Bone marrow (tissue), 2 donors: ENCODE data around the gene KCNIP2.

Experiments used
- DNase-seq, 2 donors: peaks; one replicate each; lab custom pipeline; 2025; lab: John Stamatoyannopoulos, UW

The KCNIP2 gene

DNA sequence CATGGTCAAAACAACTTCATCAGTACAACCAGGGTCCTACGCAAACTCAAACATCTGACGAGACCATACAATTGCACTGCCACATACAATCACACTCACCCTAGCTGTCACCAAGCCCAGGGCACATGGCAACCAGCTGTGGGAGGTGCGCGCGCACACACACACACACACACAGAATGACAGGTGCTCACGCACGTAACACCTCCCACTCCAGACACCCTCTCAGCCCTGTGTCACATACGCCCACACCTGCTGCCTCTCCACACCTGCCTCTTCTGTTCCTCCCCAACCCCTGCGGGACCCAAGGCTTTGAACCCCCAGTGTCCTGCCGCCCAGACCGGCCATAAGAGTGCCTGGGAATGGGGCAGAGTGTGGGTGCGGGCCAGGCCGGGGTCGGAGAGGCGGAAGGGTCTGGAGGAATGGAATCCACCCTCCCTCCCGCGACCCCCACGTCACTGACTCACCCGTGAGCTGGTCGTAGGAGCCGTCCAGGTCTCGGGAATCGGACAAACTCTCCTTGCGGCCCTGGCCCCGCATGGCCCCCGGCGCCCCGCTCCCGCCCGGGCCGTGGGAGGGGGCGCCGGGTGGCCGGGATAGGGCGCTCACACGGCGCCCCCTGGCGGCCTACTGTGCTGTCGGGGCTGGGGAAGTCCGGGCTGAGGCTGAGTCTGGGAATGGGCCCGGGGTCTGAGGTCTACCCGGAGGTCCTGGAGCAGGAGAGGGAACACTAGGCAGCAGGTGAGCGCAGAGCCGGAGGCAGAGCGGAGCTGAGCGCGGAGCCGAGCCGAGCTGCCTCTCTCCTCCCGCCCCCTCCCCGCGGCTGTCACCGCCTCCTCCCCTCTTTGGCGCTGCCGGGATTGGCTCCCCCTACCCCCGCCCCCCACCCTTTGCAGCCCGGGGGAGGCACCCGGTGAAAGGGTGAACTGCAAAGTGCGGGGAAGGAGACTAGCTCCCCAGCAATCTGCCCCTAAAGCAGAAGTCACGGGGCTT is at the start of gene KCNIP2:
Gene KCNIP2, minus strand, starts transcription at position 769 of the 990 bp plus-strand sequence. Its CDS starts 232 bp downstream, at position 537.
- DNase-seq = peak in 1 of 2 donors; percentile 77

GRCh38 chr10:101892782-101893391 is 49.3 kb upstream of the KCNIP2 start:
- DNase-seq = no peak

- DNase-seq = peak; percentile 2 to 74
These were observed 45.9 kb upstream of the KCNIP2 start for GRCh38 chr10:101889256-101890210.

DNA sequence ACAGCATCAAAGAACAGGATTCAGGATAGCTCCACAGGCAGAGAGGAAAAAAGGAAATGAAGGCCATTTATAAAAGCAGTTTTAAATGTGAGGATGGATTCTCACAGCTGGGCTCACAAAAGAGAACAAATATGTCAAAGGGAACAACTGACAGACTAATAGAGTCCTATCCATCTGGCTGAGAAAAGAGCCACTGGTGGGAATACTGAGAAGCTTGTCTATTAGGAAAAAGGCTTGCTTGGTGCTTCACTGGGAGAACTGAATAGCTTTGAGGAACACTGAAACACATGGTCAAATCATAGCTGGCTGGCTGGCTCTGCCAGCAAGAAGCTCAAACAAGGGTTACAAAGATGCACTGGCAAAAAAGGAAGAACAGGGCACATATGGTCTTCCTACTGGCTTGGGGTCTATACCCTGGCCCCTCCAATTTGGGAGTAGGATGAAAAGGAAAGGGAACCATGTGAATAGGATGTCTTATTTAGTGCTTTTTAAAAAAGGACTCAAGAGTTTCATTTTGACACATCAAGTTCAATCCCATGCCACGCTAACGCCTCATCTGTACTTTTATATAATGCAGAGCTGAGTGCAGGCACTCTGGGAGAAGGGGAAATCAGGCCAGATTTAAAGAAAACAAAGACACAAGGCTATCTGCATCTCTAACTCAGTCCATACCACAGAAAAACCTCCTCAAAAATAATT is 44.8 kb upstream of the KCNIP2 start:
- DNase-seq = no peak

GRCh38 chr10:101887775-101888174 is 44.2 kb upstream of the KCNIP2 start:
- DNase-seq = no peak

GRCh38 chr10:101886521-101887312 is 43.1 kb upstream of the KCNIP2 start:
- no peak for DNase-seq

GRCh38 chr10:101881036-101881774 is 37.6 kb upstream of the KCNIP2 start:
- no peak for DNase-seq

DNA sequence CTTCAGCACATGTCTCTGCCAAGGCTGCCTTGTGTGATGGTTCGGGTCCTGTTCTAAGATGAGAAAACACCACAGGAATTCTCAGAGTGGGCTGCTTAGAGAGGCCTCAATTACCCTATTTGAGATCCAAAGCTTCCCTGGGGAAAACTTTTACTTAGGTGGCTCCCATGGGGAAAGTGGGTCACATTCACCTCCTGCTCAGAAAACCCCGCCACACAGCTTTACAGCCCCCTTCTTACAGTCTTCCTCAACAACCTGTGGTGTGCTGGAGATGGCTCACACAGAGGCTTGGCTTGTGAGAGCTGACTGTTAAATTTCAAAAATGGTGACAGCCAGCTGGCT is 36.6 kb upstream of the KCNIP2 start:
- DNase-seq = no peak

DNA sequence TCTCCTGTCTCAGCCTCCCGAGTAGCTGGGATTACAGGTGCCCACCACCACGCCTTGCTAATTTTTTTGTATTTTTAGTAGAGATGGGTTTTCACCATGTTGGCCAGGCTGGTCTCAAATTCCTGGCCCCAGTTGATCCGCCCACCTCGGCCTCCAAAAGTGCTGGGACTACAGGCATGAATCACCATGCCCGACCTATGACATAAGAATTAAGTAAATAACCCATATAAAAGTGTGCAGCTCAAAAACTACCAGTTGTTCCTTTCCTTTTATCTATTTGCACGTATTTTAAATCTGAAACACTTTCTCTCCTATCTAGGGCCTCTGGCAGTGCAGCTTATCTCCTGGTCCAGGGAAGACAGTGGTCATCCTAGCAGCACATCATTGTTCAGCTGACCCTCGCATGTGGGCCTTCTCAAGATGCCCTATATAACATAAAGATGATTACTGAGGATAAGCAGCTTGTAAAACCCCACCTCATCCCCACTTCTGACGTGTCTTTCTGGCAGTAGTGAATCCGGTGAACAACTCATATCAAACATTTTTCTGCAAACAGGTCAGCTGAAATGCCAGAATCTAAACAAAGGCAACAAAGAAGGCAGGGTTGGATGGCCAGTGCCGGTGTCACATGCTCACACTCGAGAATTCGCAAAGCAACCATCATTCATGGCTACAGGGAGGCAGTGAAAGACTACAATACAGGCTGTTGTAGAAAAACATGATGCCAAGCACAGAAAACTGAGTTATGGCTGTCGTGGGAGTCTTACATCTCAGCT is 36.0 kb upstream of the KCNIP2 start:
- no peak for DNase-seq

GRCh38 chr10:101878869-101879268 is 35.3 kb upstream of the KCNIP2 start:
- DNase-seq = no peak

- no peak for DNase-seq
These were observed 31.6 kb upstream of the KCNIP2 start for GRCh38 chr10:101875068-101875688.

- no peak for DNase-seq
These were observed 30.7 kb upstream of the KCNIP2 start for GRCh38 chr10:101874252-101874651.

DNA sequence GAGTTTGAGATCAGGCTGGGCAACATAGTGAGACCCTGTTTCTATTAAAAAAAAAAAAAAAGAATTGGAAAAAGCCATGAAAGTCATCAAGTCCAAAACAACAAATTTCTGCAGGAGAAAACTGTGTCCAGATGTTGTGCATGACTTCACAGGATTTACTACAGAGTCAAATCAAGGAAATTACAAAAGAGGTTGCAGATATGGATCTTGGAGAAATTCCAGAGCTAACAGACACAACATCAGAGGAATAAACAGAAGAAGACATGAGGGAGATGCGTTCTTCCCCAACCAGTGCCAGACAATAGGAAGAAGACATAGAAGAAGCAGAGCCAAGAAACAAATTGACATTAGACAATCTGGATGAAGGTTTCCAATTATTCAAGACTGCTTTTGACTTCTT is 24.3 kb upstream of the KCNIP2 start:
- no peak for DNase-seq

GRCh38 chr10:101859530-101859929 is 15.9 kb upstream of the KCNIP2 start:
- no peak for DNase-seq

- DNase-seq = no peak
These were observed 15.3 kb upstream of the KCNIP2 start for GRCh38 chr10:101858723-101859500.

- DNase-seq = no peak
These were observed 14.3 kb upstream of the KCNIP2 start for GRCh38 chr10:101857802-101858476.

GRCh38 chr10:101856626-101857025 is 13.0 kb upstream of the KCNIP2 start:
- DNase-seq = no peak
